ENCODE measurements around the gene DAP3. TPM values are rescaled to one million over a fixed set of nuclear protein-coding genes. Genes with fewer than 3 reads are reported as not detected.
"Not testable (repeated sequence)": the region's sequence is repeated elsewhere in the genome, so short reads cannot be mapped to it uniquely, and the experiment has no call there.

The DAP3 gene
- total and polyA plus RNA-seq, 2 donors (not counting 1 experiment from before 2014, with no cell fraction given) = 84.7 to 107 TPM

- no peak overlapping the region for H3K27ac Mint-ChIP-seq
- no peak overlapping the region for H3K4me3 ChIP-seq (ENCODE audit: control extremely low read depth in 1 of 5, extremely low read depth in 1 of 5, insufficient read depth in 1 of 5, low read depth in 2 of 5, low read length in 4 of 5)
- ChIA-PET POLR2A (no interaction called here), CTCF (no interaction called here)
- H3K79me2 ChIP-seq (ENCODE audit: control insufficient read depth, insufficient read depth, low read length) = peaks cover 71% of the 10 kb centered on the region
- H3K9me3 ChIP-seq (ENCODE audit: control extremely low read depth in 1 of 3, control insufficient read depth in 2 of 3, insufficient read depth in 1 of 3, low read length in 2 of 3) = no peaks in the 10 kb centered on the region
- WGBS (ENCODE audit: insufficient coverage) = 100% methylated on average over 5 of the region's 6 CpGs
- intact Hi-C loops (cut with micrococcal nuclease) = no loop called here
- no peaks in the 10 kb centered on the region for H3K9me3 Mint-ChIP-seq (ENCODE audit: insufficient read depth)
- no peak overlapping the region for H3K9ac ChIP-seq (ENCODE audit: low read length)
- H3K36me3 ChIP-seq (replicated peaks in 1 of 2; ENCODE audit: control extremely low read depth in 1 of 2, control insufficient read depth in 1 of 2, extremely low read depth in 1 of 2, insufficient read depth in 2 of 2, low read length in 1 of 2) = peaks cover 10 to 53% of the 10 kb centered on the region in 2 experiments
- no peak for TF ChIP-seq CTCF (IDR thresholded peaks at IDR 0.05)
- TF ChIP-seq EZH2 (IDR thresholded peaks at IDR 0.05; ENCODE audit: borderline replicate concordance, insufficient read depth, low read depth, low read length, poor library complexity, severe bottlenecking) = no peak
- peaks cover 24% of the 10 kb centered on the region for H3K4me1 Mint-ChIP-seq
- H3K27ac ChIP-seq (ENCODE audit: low read length in 2 of 2) = no peak overlapping the region
- no peaks in the 10 kb centered on the region for H3K27me3 Mint-ChIP-seq
- ATAC-seq (ENCODE audit: low read depth) (no peak), DNase-seq (no peak)
- H4K20me1 ChIP-seq (ENCODE audit: control insufficient read depth, insufficient read depth, low read length, poor library complexity, severe bottlenecking) = peaks cover 44% of the 10 kb centered on the region
- H3K4me2 ChIP-seq (replicated peaks; ENCODE audit: low read depth, low read length, poor library complexity, severe bottlenecking) = no peak overlapping the region
- H2AFZ ChIP-seq (ENCODE audit: insufficient read depth, low read depth, low read length, poor library complexity, severe bottlenecking) = no peak overlapping the region
- no peak overlapping the region for H3K4me3 Mint-ChIP-seq
- H3K27me3 ChIP-seq (replicated peaks in 1 of 4; ENCODE audit: control extremely low read depth in 1 of 4, control insufficient read depth in 3 of 4, insufficient read depth in 4 of 4, low read length in 3 of 4) = no peaks in the 10 kb centered on the region
- peaks cover 0 to 3% of the 10 kb centered on the region in 2 donors for H3K4me1 ChIP-seq (ENCODE audit: control insufficient read depth in 2 of 2, insufficient read depth in 2 of 2, low read length in 2 of 2)
These were observed 8.4 kb upstream of the DAP3 start for GRCh38 chr1:155680531-155680930.

DNA sequence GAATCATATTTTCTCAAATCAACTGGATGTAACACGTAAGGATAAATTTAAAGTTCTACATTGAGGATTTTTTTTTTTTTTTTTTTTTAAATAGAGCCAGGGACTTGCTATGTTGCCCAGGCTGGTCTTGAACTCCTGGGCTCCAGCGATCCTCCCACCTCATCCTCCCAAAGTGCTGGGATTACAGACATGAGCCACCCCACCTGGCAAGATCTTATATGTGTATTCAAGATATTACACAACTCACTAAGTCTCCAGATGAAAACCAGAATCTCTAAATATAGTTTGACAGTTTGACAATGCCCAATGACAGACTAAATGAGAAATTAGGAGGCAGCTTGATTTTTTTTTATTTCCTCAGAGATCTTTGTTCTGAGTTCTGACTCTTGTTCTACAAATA lies 7.1 kb upstream of the DAP3 start:
- no peaks in the 10 kb centered on the region for H3K27me3 ChIP-seq (replicated peaks in 1 of 4; ENCODE audit: control extremely low read depth in 1 of 4, control insufficient read depth in 3 of 4, insufficient read depth in 4 of 4, low read length in 3 of 4)
- H3K9me3 ChIP-seq (ENCODE audit: control extremely low read depth in 1 of 3, control insufficient read depth in 2 of 3, insufficient read depth in 1 of 3, low read length in 2 of 3) = no peaks in the 10 kb centered on the region
- ChIA-PET CTCF (no interaction called here), POLR2A (no interaction called here)
- Mint-ChIP-seq H3K4me3 (no peak overlapping the region), H3K4me1 (peaks cover 33% of the 10 kb centered on the region), H3K27me3 (no peaks in the 10 kb centered on the region), H3K9me3 (ENCODE audit: insufficient read depth) (no peaks in the 10 kb centered on the region), H3K27ac (no peak overlapping the region)
- H3K4me2 ChIP-seq (replicated peaks; ENCODE audit: low read depth, low read length, poor library complexity, severe bottlenecking) = no peak overlapping the region
- DNase-seq = no peak
- intact Hi-C loops (cut with micrococcal nuclease) = no loop called here
- no CpG with 5 or more reads among the region's 2 CpGs for WGBS (ENCODE audit: insufficient coverage)
- H3K4me1 ChIP-seq (ENCODE audit: control insufficient read depth in 2 of 2, insufficient read depth in 2 of 2, low read length in 2 of 2) = peaks cover 7 to 8% of the 10 kb centered on the region in 2 donors
- no peak overlapping the region for H3K4me3 ChIP-seq (ENCODE audit: control extremely low read depth in 1 of 5, extremely low read depth in 1 of 5, insufficient read depth in 1 of 5, low read depth in 2 of 5, low read length in 4 of 5)
- H4K20me1 ChIP-seq (ENCODE audit: control insufficient read depth, insufficient read depth, low read length, poor library complexity, severe bottlenecking) = peaks cover 53% of the 10 kb centered on the region
- no peak for TF ChIP-seq CTCF (IDR thresholded peaks at IDR 0.05)
- no peak for TF ChIP-seq EZH2 (IDR thresholded peaks at IDR 0.05; ENCODE audit: borderline replicate concordance, insufficient read depth, low read depth, low read length, poor library complexity, severe bottlenecking)
- peaks cover 5 to 41% of the 10 kb centered on the region in 2 experiments for H3K36me3 ChIP-seq (replicated peaks in 1 of 2; ENCODE audit: control extremely low read depth in 1 of 2, control insufficient read depth in 1 of 2, extremely low read depth in 1 of 2, insufficient read depth in 2 of 2, low read length in 1 of 2)
- no peak overlapping the region for H3K27ac ChIP-seq (ENCODE audit: low read length in 2 of 2)
- ATAC-seq (ENCODE audit: low read depth) = no peak
- no peak overlapping the region for H2AFZ ChIP-seq (ENCODE audit: insufficient read depth, low read depth, low read length, poor library complexity, severe bottlenecking)
- H3K9ac ChIP-seq (ENCODE audit: low read length) = no peak overlapping the region
- peaks cover 81% of the 10 kb centered on the region for H3K79me2 ChIP-seq (ENCODE audit: control insufficient read depth, insufficient read depth, low read length)

DNA sequence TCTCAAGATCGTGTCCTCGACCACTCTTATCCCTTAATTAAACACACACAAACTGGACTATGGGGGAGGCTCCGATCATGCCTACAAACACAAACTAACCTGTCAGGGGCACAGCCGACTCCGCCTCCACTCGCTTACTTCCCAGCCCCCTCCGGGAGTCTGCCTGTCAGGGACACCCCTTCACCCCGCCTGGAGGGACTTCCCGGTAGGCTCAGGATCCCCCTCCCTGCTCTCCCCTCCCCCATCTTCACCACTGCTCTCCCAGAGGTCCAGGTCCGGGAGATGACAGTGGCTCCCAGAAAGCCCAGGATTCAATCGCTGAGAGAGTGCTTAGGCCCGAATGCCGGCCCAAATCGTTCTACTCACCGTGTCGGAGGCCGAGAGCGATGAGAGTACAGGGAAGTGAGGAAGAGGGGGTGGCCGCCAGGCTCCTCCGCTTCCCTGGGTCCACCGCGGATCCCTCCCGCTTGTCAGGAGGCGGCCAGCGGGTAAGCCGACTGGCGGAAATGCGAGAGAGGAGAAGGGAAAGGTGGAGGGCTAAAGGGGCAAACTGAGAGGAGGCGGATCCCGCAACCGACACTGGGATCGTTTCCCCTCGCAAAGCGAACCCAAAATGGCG lies 1.1 kb upstream of the DAP3 start:
- H3K9me3 ChIP-seq (ENCODE audit: control extremely low read depth in 1 of 3, control insufficient read depth in 2 of 3, insufficient read depth in 1 of 3, low read length in 2 of 3); H3K27me3 Mint-ChIP-seq; H3K27me3 ChIP-seq (replicated peaks in 1 of 4; ENCODE audit: control extremely low read depth in 1 of 4, control insufficient read depth in 3 of 4, insufficient read depth in 4 of 4, low read length in 3 of 4); H3K36me3 ChIP-seq (replicated peaks in 1 of 2; ENCODE audit: control extremely low read depth in 1 of 2, control insufficient read depth in 1 of 2, extremely low read depth in 1 of 2, insufficient read depth in 2 of 2, low read length in 1 of 2); DNase-seq; CTCF ChIA-PET; H3K9me3 Mint-ChIP-seq (ENCODE audit: insufficient read depth): not testable (repeated sequence)
- WGBS (ENCODE audit: insufficient coverage) = under 1% methylated on average over 26 of the region's 35 CpGs
- POLR2A ChIA-PET = interaction anchor here (0.6 kb wide), 1 partner anchor 818 kb away, joined by 6 read pairs; no protein-coding TSS in a partner anchor
- Mint-ChIP-seq H3K4me1 (peaks cover 55% of the 10 kb centered on the region), H3K27ac (peak overlapping the region; percentile 97), H3K4me3 (peak overlapping the region; percentile 97)
- Histone ChIP-seq H3K9ac (ENCODE audit: low read length) (peak overlapping the region; percentile 98), H3K4me1 (ENCODE audit: control insufficient read depth in 2 of 2, insufficient read depth in 2 of 2, low read length in 2 of 2) (peaks cover 16 to 19% of the 10 kb centered on the region in 2 donors), H3K79me2 (ENCODE audit: control insufficient read depth, insufficient read depth, low read length) (peaks cover 91% of the 10 kb centered on the region), H3K4me3 (ENCODE audit: control extremely low read depth in 1 of 5, extremely low read depth in 1 of 5, insufficient read depth in 1 of 5, low read depth in 2 of 5, low read length in 4 of 5) (peak overlapping the region; percentile 44 to 97 (median 95)), H4K20me1 (ENCODE audit: control insufficient read depth, insufficient read depth, low read length, poor library complexity, severe bottlenecking) (peaks cover 27% of the 10 kb centered on the region), H2AFZ (ENCODE audit: insufficient read depth, low read depth, low read length, poor library complexity, severe bottlenecking) (peak overlapping the region; percentile 100), H3K4me2 (replicated peaks; ENCODE audit: low read depth, low read length, poor library complexity, severe bottlenecking) (peak overlapping the region; percentile 75), H3K27ac (ENCODE audit: low read length in 2 of 2) (peak overlapping the region; percentile 72 to 97)
- intact Hi-C loops (cut with micrococcal nuclease) = loop anchor here (2.0 kb wide), 4 partner anchors 57 to 379 kb away; partner anchors contain the start of genes FDPS, RIT1 and SYT11
- ATAC-seq (ENCODE audit: low read depth) = peak; percentile 9
